H1 (cell line): ENCODE measurements around the gene SND1. TPM values are rescaled to one million over a fixed set of nuclear protein-coding genes. Genes with fewer than 3 reads are reported as not detected.

Experiments used
- CTCF ChIA-PET: fragments of 300-600 bp; sonication (Branson Sonifier 250); formaldehyde crosslinking; loops from one replicate; lab custom pipeline; 2021; ENCODE audit not compliant: partially characterized antibody; lab: Charles Lee
- POLR2A ChIA-PET: fragments of 300-600 bp; sonication (Branson Sonifier 250); formaldehyde crosslinking; loops from one replicate; lab custom pipeline; 2021; ENCODE audit warnings: inconsistent platforms; ENCODE audit not compliant: partially characterized antibody; lab: Charles Lee
- DNase-seq, 2 experiments: peaks; one replicate each; pipeline versions ENCODE4 v3.0.0 to v3.0.0-alpha.2; 2010 to 2022; ENCODE audit warnings: low spot score in 2 of 2, low read depth in 1 of 2, mixed read lengths in 1 of 2
- FAIRE-seq: peaks from 2 replicates; lab custom pipeline; 2011; peaks lifted over from hg19 to GRCh38; lab: Jason Lieb, UNC
- H2AFZ ChIP-seq: 2 replicates; pipeline ENCODE4 v1.8.1; 2012; ENCODE audit warnings: low read length, inconsistent platforms
- H2AK5ac ChIP-seq: 2 replicates; pipeline ENCODE4 v1.6.1; 2013; ENCODE audit warnings: low read depth, low read length
- H2BK120ac ChIP-seq: replicated peaks from 2 replicates; pipeline ENCODE3; 2013; ENCODE audit warnings: low read depth, low read length, inconsistent platforms
- H2BK12ac ChIP-seq: 2 replicates; pipeline ENCODE4 v1.6.1; 2013; ENCODE audit warnings: low read depth, low read length
- H2BK15ac ChIP-seq: 2 replicates; pipeline ENCODE4 v1.6.1; 2013; ENCODE audit warnings: low read length
- H2BK20ac ChIP-seq: 2 replicates; pipeline ENCODE4 v1.6.1; 2013; ENCODE audit warnings: low read length
- H2BK5ac ChIP-seq: 2 replicates; pipeline ENCODE4 v1.6.1; 2013; ENCODE audit warnings: low read depth, low read length
- H3K14ac ChIP-seq: 2 replicates; pipeline ENCODE4 v1.6.1; 2013; ENCODE audit warnings: inconsistent platforms; ENCODE audit not compliant: insufficient read length
- H3K18ac ChIP-seq: 2 replicates; pipeline ENCODE4 v1.6.1; 2013; ENCODE audit warnings: low read length; ENCODE audit errors: extremely low read depth
- H3K23ac ChIP-seq: 2 replicates; pipeline ENCODE4 v1.6.1; 2013; ENCODE audit warnings: inconsistent platforms; ENCODE audit not compliant: insufficient read length
- H3K23me2 ChIP-seq: 2 replicates; pipeline ENCODE4 v1.6.1; 2013; ENCODE audit warnings: low read depth, low read length
- H3K27ac ChIP-seq: 2 replicates; pipeline ENCODE4 v1.6.1; 2011; ENCODE audit warnings: low read depth, low read length, inconsistent platforms
- H3K27me3 ChIP-seq, 4 experiments: replicated peaks in 1 of 4; 1 replicate in 1 of 4; 2 replicates in 3 of 4; pipeline versions ENCODE4 v1.6.1 to v1.8.1; 2011 to 2013; ENCODE audit warnings: low read length in 3 of 4, mild to moderate bottlenecking in 3 of 4, inconsistent platforms in 2 of 4, mixed read lengths in 2 of 4, moderate library complexity in 1 of 4; ENCODE audit not compliant: control insufficient read depth in 3 of 4, insufficient read depth in 3 of 4; ENCODE audit errors: extremely low read depth in 1 of 4
- H3K36me3 ChIP-seq, 4 experiments: 2 replicates each; pipeline versions ENCODE4 v1.6.1 to v1.8.1; 2011 to 2013; ENCODE audit warnings: mild to moderate bottlenecking in 4 of 4, low read length in 3 of 4, moderate library complexity in 2 of 4, control low read depth in 1 of 4, inconsistent platforms in 1 of 4; ENCODE audit not compliant: insufficient read depth in 4 of 4, control insufficient read depth in 2 of 4
- H3K4ac ChIP-seq: replicated peaks from 2 replicates; pipeline ENCODE3; 2013; ENCODE audit warnings: low read length, low read depth, mixed read lengths, inconsistent platforms; ENCODE audit not compliant: insufficient read length
- H3K4me1 ChIP-seq, 4 experiments: replicated peaks in 1 of 4; 1 replicate in 1 of 4; 2 replicates in 3 of 4; pipeline versions ENCODE4 v1.6.1 to v1.8.1; 2011 to 2013; ENCODE audit warnings: low read length in 3 of 4, inconsistent platforms in 2 of 4, mixed read lengths in 1 of 4; ENCODE audit not compliant: insufficient read depth in 4 of 4, control insufficient read depth in 3 of 4
- H3K4me2 ChIP-seq, 2 experiments: 2 replicates each; pipeline versions ENCODE4 v1.6.1 to v1.8.1; 2011 to 2013; ENCODE audit warnings: low read depth in 2 of 2, low read length in 2 of 2, control low read depth in 1 of 2, inconsistent platforms in 1 of 2, mild to moderate bottlenecking in 1 of 2; ENCODE audit not compliant: insufficient read depth in 1 of 2
- H3K4me3 ChIP-seq, 4 experiments: fragments of 200-600, 300-600 bp in 1 of 4; sonication (generic), shearing (Covaris generic), sonication (Bioruptor Twin) in 1 of 4; 2 replicates each; pipeline versions ENCODE4 v1.5.1 to v1.8.1; 2011 to 2016; ENCODE audit warnings: low read length in 4 of 4, low read depth in 3 of 4, control low read depth in 2 of 4, inconsistent platforms in 2 of 4, mild to moderate bottlenecking in 2 of 4, mixed read lengths in 1 of 4, moderate library complexity in 1 of 4; ENCODE audit not compliant: insufficient read depth in 2 of 4; ENCODE audit errors: extremely low read depth in 1 of 4
- H3K56ac ChIP-seq: replicated peaks from 2 replicates; pipeline ENCODE3; 2013; ENCODE audit warnings: low read depth, mild to moderate bottlenecking, mixed read lengths, low read length, inconsistent platforms; ENCODE audit not compliant: insufficient read length
- H3K79me1 ChIP-seq: 2 replicates; pipeline ENCODE4 v1.6.1; 2013; ENCODE audit warnings: low read depth, low read length, control low read depth
- H3K79me2 ChIP-seq, 2 experiments: 2 replicates each; pipeline versions ENCODE4 v1.6.1 to v1.8.1; 2012 to 2013; ENCODE audit warnings: low read length in 2 of 2, mild to moderate bottlenecking in 2 of 2, inconsistent platforms in 1 of 2; ENCODE audit not compliant: insufficient read depth in 2 of 2, control insufficient read depth in 1 of 2
- H3K9ac ChIP-seq, 4 experiments: replicated peaks in 1 of 4; 1 replicate in 1 of 4; 2 replicates in 3 of 4; pipeline versions ENCODE4 v1.6.1 to v1.8.1; 2011 to 2013; ENCODE audit warnings: low read depth in 3 of 4, low read length in 3 of 4, control low read depth in 2 of 4, mild to moderate bottlenecking in 2 of 4, moderate library complexity in 2 of 4, inconsistent platforms in 1 of 4; ENCODE audit errors: extremely low read depth in 1 of 4
- H3K9me3 ChIP-seq, 2 experiments: 2 replicates each; pipeline versions ENCODE4 v1.6.1 to v1.8.1; 2012 to 2013; ENCODE audit warnings: mild to moderate bottlenecking in 2 of 2, moderate library complexity in 2 of 2, control low read depth in 1 of 2, inconsistent platforms in 1 of 2, low read depth in 1 of 2, low read length in 1 of 2, mixed read lengths in 1 of 2; ENCODE audit not compliant: insufficient read depth in 2 of 2
- H4K20me1 ChIP-seq, 2 experiments: replicated peaks in 1 of 2; 2 replicates each; pipeline versions ENCODE3 to v1.8.1; 2011 to 2013; ENCODE audit warnings: inconsistent platforms in 2 of 2, low read length in 2 of 2, mild to moderate bottlenecking in 1 of 2; ENCODE audit not compliant: insufficient read depth in 2 of 2, control insufficient read depth in 1 of 2
- H4K5ac ChIP-seq: 2 replicates; pipeline ENCODE4 v1.6.1; 2013; ENCODE audit warnings: low read length, low read depth, mixed read lengths, inconsistent platforms; ENCODE audit not compliant: insufficient read length
- H4K8ac ChIP-seq: 2 replicates; pipeline ENCODE4 v1.8.0; 2013; ENCODE audit warnings: mild to moderate bottlenecking, moderate library complexity, low read length, inconsistent platforms; ENCODE audit not compliant: insufficient read depth; ENCODE audit errors: extremely low read depth
- H4K91ac ChIP-seq: replicated peaks from 2 replicates; pipeline ENCODE3; 2013; ENCODE audit warnings: low read length, mixed read lengths, inconsistent platforms; ENCODE audit not compliant: insufficient read length
- EZH2 ChIP-seq: fragments of 200-600 bp; sonication (generic); IDR thresholded peaks from 2 replicates; pipeline ENCODE4 v1.7.1; 2012; ENCODE audit warnings: low read depth, mild to moderate bottlenecking, moderate library complexity, low read length, inconsistent platforms; ENCODE audit not compliant: severe bottlenecking
- HDAC2 ChIP-seq, 2 experiments: fragments of 300-600 bp in 1 of 2; sonication (generic) in 1 of 2; IDR thresholded peaks; 2 replicates each; pipeline ENCODE4 v1.6.1; 2011 to 2012; ENCODE audit warnings: low read depth in 2 of 2, low read length in 2 of 2, mild to moderate bottlenecking in 2 of 2, moderate library complexity in 2 of 2, borderline replicate concordance in 1 of 2, inconsistent platforms in 1 of 2
- NRF1 ChIP-seq: IDR thresholded peaks from 2 replicates; pipeline ENCODE4 v1.6.1; 2011; ENCODE audit warnings: mild to moderate bottlenecking, low read depth, low read length, improper control_type of control experiment
- PHF8 ChIP-seq: fragments of 200-600 bp; sonication (generic); conservative IDR thresholded peaks from 2 replicates; pipeline ENCODE4 v1.7.1; 2012; ENCODE audit warnings: low read depth, mild to moderate bottlenecking, inconsistent platforms, low read length, moderate library complexity
- WGBS, 2 experiments: shearing (Covaris generic) in 1 of 2; methylation state at CpG; one replicate each; pipeline versions ENCODE4 v1.1.6 to v1.1.7; 2013 to 2015; ENCODE audit warnings: low lambda C conversion rate in 2 of 2, mixed read lengths in 2 of 2, inconsistent platforms in 1 of 2, low coverage in 1 of 2, missing lambda C conversion rate in 1 of 2; ENCODE audit not compliant: insufficient replicate concordance in 2 of 2, insufficient coverage in 1 of 2, insufficient read length in 1 of 2; ENCODE audit errors: extremely low coverage in 1 of 2, missing lambda C conversion rate in 1 of 2; 5-methylcytosine and 5-hydroxymethylcytosine counted together
- polyA plus RNA-seq, 7 experiments: library from polyadenylated mRNA; depleted of rRNA in 3 of 7; stranded (reverse) in 5 of 7; unstranded in 2 of 7; fragments of >200 nt in 5 of 7; fragments of 200-250 nt in 2 of 7; gene quantifications; 1 replicate in 5 of 7; 2 replicates in 1 of 7; 4 replicates in 1 of 7; pipeline versions ENCODE4 v1.2.1 to v1.2.3, GENCODE V29; 2011 to 2013; ENCODE audit warnings: missing spikeins in 2 of 7, mixed read lengths in 2 of 7
- total RNA-seq: library from RNA; stranded (reverse); fragmentation: NEBNext Ultra II Directional; extraction: Animal tissue kit (Norgen Biotek cat#: 25700); gene quantifications from 2 replicates; pipeline ENCODE4 v1.2.1, GENCODE V29; 2021

The SND1 gene
- total and polyA plus RNA-seq, 2 of the 8 experiments (the other 6 are each of a cell fraction or from before 2014, with no cell fraction given) = 122 to 290 TPM

- H3K4me1 ChIP-seq = no peaks in the 10 kb centered on the region
- no peak overlapping the region for H3K18ac ChIP-seq
- no peak overlapping the region for H4K5ac ChIP-seq
- H3K27me3 ChIP-seq = peaks cover 1 to 8% (median 5%) of the 10 kb centered on the region in 4 experiments
- FAIRE-seq (no peak), DNase-seq (no peak)
- no peak overlapping the region for H2BK15ac ChIP-seq
- no peak overlapping the region for H3K14ac ChIP-seq
- H3K36me3 ChIP-seq = no peaks in the 10 kb centered on the region
- H4K8ac ChIP-seq = no peak overlapping the region
- POLR2A ChIA-PET = no interaction called here
- no peak overlapping the region for H2BK20ac ChIP-seq
- no peak overlapping the region for H2BK12ac ChIP-seq
- no peak overlapping the region for H2AFZ ChIP-seq
- no peak overlapping the region for H3K4me3 ChIP-seq
- H3K23ac ChIP-seq = no peak overlapping the region
- no peaks in the 10 kb centered on the region for H3K79me2 ChIP-seq
- WGBS, 2 experiments = 87% methylated on average over 12 of the region's 12 CpGs; no CpG with 5 or more reads in 1 of the 2 experiments
- H4K20me1 ChIP-seq = no peaks in the 10 kb centered on the region
- H2BK5ac ChIP-seq = no peak overlapping the region
- H3K9ac ChIP-seq = no peak overlapping the region
- no peak overlapping the region for H2BK120ac ChIP-seq
- no peaks in the 10 kb centered on the region for H3K23me2 ChIP-seq
- H3K4me2 ChIP-seq = no peak overlapping the region
- no peaks in the 10 kb centered on the region for H3K79me1 ChIP-seq
- CTCF ChIA-PET = interaction anchor here (0.5 to 14.8 kb wide), 5 partner anchors 10 to 500 kb away, joined by 3 to 347 read pairs (median 5); no protein-coding TSS in a partner anchor
- H2AK5ac ChIP-seq = no peak overlapping the region
- no peak overlapping the region for H3K27ac ChIP-seq
- no peak overlapping the region for H3K56ac ChIP-seq
- no peak overlapping the region for H4K91ac ChIP-seq
- H3K4ac ChIP-seq = no peak overlapping the region
- H3K9me3 ChIP-seq = no peaks in the 10 kb centered on the region
- TF ChIP-seq HDAC2 (IDR thresholded peaks at IDR 0.05; ENCODE audit: borderline replicate concordance in 1 of 2, low read depth in 2 of 2, low read length in 2 of 2) (no peak), EZH2 (no peak), NRF1 (no peak), PHF8 (no peak)
Measured at GRCh38 chr7:128129224-128129864, 477.4 kb downstream of the SND1 start.
